ENCODE results near the gene CD36. TPM values are rescaled to one million over a fixed set of nuclear protein-coding genes. Genes with fewer than 3 reads are reported as not detected.

Gene CD36
- total RNA-seq, 1 experiment from 2014 or later, result 0.28 TPM

GRCh38 chr7:80682744-80683143 is 44.3 kb downstream of the CD36 start:
- WGBS (ENCODE audit: extremely low coverage, insufficient read length, low lambda C conversion rate), result 100% methylated on average over 10 of the region's 19 CpGs
- Histone ChIP-seq H3K4ac (ENCODE audit: low read depth, low read length) (no peak overlapping the region), H4K8ac (replicated peaks; ENCODE audit: insufficient read length, low read depth, low read length) (no peak overlapping the region), H3T11ph (ENCODE audit: low read length) (no peak overlapping the region), H3K23me2 (ENCODE audit: insufficient read length, low read depth, low read length, poor library complexity, severe bottlenecking) (no peaks in the 10 kb centered on the region), H3K79me2 (ENCODE audit: insufficient read depth, low read length) (no peaks in the 10 kb centered on the region), H3K56ac (ENCODE audit: insufficient read length, low read depth, low read length) (no peak overlapping the region), H4K5ac (ENCODE audit: insufficient read length, low read depth, low read length) (no peak overlapping the region), H3K4me2 (ENCODE audit: insufficient read depth, insufficient read length, low read length) (no peak overlapping the region), H3K9ac (ENCODE audit: extremely low read depth, insufficient read length, low read length) (no peak overlapping the region), H3K9me3 (ENCODE audit: control insufficient read depth, low read depth, low read length) (no peaks in the 10 kb centered on the region), H3K14ac (ENCODE audit: insufficient read depth, low read length) (no peak overlapping the region), H3K4me1 (ENCODE audit: insufficient read depth, low read length) (no peaks in the 10 kb centered on the region), H2AK5ac (ENCODE audit: insufficient read length, low read length) (no peak overlapping the region), H3K27ac (ENCODE audit: insufficient read length, low read depth, low read length) (no peak overlapping the region), H3K18ac (ENCODE audit: insufficient read length, low read depth, low read length) (no peak overlapping the region), H4K20me1 (ENCODE audit: control insufficient read depth, insufficient read depth, insufficient read length) (no peaks in the 10 kb centered on the region), H3K23ac (ENCODE audit: insufficient read length, low read depth, low read length) (no peak overlapping the region), H3K79me1 (ENCODE audit: insufficient read depth, low read depth, low read length, poor library complexity, severe bottlenecking) (no peaks in the 10 kb centered on the region), H3K27me3 (ENCODE audit: insufficient read depth, low read length) (no peaks in the 10 kb centered on the region), H2BK15ac (ENCODE audit: low read depth, low read length) (no peak overlapping the region), H2BK12ac (ENCODE audit: insufficient read length, low read depth, low read length) (no peak overlapping the region), H2BK5ac (ENCODE audit: insufficient read length, low read length) (no peak overlapping the region), H4K91ac (ENCODE audit: insufficient read length, low read depth, low read length) (no peak overlapping the region), H2AFZ (ENCODE audit: low read length) (no peak overlapping the region), H2BK120ac (ENCODE audit: low read depth, low read length, poor library complexity, severe bottlenecking) (no peak overlapping the region), H2BK20ac (ENCODE audit: low read depth, low read length, poor library complexity, severe bottlenecking) (no peak overlapping the region)
- Mint-ChIP-seq H3K27me3 (ENCODE audit: low read depth) (no peaks in the 10 kb centered on the region), H3K4me1 (no peaks in the 10 kb centered on the region), H3K36me3 (ENCODE audit: insufficient read depth in 1 of 3, low read depth in 3 of 3) (no peaks in the 10 kb centered on the region), H3K4me3 (no peak overlapping the region), H3K27ac (no peak overlapping the region), H3K9me3 (peaks cover 8 to 14% of the 10 kb centered on the region in 2 experiments; a peak in 3 of 5 replicates)
- TF ChIP-seq, protein P1, sequence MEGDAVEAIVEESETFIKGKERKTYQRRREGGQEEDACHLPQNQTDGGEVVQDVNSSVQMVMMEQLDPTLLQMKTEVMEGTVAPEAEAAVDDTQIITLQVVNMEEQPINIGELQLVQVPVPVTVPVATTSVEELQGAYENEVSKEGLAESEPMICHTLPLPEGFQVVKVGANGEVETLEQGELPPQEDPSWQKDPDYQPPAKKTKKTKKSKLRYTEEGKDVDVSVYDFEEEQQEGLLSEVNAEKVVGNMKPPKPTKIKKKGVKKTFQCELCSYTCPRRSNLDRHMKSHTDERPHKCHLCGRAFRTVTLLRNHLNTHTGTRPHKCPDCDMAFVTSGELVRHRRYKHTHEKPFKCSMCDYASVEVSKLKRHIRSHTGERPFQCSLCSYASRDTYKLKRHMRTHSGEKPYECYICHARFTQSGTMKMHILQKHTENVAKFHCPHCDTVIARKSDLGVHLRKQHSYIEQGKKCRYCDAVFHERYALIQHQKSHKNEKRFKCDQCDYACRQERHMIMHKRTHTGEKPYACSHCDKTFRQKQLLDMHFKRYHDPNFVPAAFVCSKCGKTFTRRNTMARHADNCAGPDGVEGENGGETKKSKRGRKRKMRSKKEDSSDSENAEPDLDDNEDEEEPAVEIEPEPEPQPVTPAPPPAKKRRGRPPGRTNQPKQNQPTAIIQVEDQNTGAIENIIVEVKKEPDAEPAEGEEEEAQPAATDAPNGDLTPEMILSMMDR (conservative IDR thresholded peaks at IDR 0.05), result no peak
- no peak for DNase-seq

Measured in H9 (cell line).